Transverse colon (tissue), 4 donors: ENCODE results near the gene BMS1. TPM values are rescaled to one million over a fixed set of nuclear protein-coding genes. Genes with fewer than 3 reads are reported as not detected.
"Not testable (repeated sequence)": the region's sequence is repeated elsewhere in the genome, so short reads cannot be mapped to it uniquely, and the experiment has no call there.

ENCODE experiments used
- DNase-seq: peaks from one replicate; pipeline ENCODE4 v3.0.0-alpha.2; 2019
- H3K27ac ChIP-seq, 4 donors: fragments of 200-600 bp; sonication (generic); 2 replicates each; pipeline ENCODE4 v1.5.1; 2016 to 2018; ENCODE audit warnings: inconsistent platforms in 4 of 4
- H3K27me3 ChIP-seq: fragments of 200-600 bp; sonication (generic); 2 replicates; pipeline ENCODE4 v1.5.1; 2017; ENCODE audit warnings: inconsistent platforms
- H3K36me3 ChIP-seq, 4 donors: fragments of 200-600 bp; sonication (generic); 2 replicates each; pipeline ENCODE4 v1.5.1; 2017 to 2019; ENCODE audit warnings: inconsistent platforms in 4 of 4
- H3K4me1 ChIP-seq, 4 donors: fragments of 200-600 bp; sonication (generic); 2 replicates each; pipeline ENCODE4 v1.5.1; 2017 to 2020; ENCODE audit warnings: inconsistent platforms in 4 of 4
- H3K4me3 ChIP-seq, 4 donors: fragments of 200-600 bp; sonication (generic); 1 replicate in 1 of 4; 2 replicates in 3 of 4; pipeline versions ENCODE4 v1.5.1 to v1.6.1; 2017 to 2019; ENCODE audit warnings: inconsistent platforms in 4 of 4
- H3K9me3 ChIP-seq, 2 donors: fragments of 200-600 bp; sonication (generic); 2 replicates each; pipeline ENCODE4 v1.5.1; 2017 to 2019; ENCODE audit warnings: inconsistent platforms in 2 of 2
- EP300 ChIP-seq: sonication (generic); formaldehyde crosslinking; IDR thresholded peaks from one replicate; pipeline ENCODE4 v1.6.1; 2017; ENCODE audit warnings: antibody characterized with exemption, low read depth
- POLR2A ChIP-seq: fragments of 450-650 bp; IDR thresholded peaks from one replicate; pipeline ENCODE4 v1.6.1; 2016; ENCODE audit warnings: antibody characterized with exemption, mild to moderate bottlenecking, moderate library complexity
- POLR2AphosphoS5 ChIP-seq, 3 donors: sonication (generic); formaldehyde crosslinking; IDR thresholded peaks; one replicate each; pipeline ENCODE4 v1.6.1; 2016; ENCODE audit warnings: antibody characterized with exemption in 3 of 3
- WGBS, 2 donors: methylation state at CpG; one replicate each; pipeline ENCODE4 v1.1.5; 2018; ENCODE audit warnings: low coverage in 1 of 2; 5-methylcytosine and 5-hydroxymethylcytosine counted together
- in situ Hi-C, 4 donors: fragments of 200-750 bp; cut with MboI; loops; one replicate each; pipeline versions ENCODE4 v1.15.0 to v1.15.1; 2017; ENCODE audit warnings: low sequenced_read_pairs in 3 of 4, low pct_ligation_motif_present in 1 of 4, low pct_unique_long_range_greater_than_20kb in 1 of 4
- intact Hi-C: fragments of 100-400 bp; cut with DNase I; formaldehyde crosslinking; loops from one replicate; pipeline ENCODE4 v1.15.1; 2023; ENCODE audit warnings: low total_unique reads
- total RNA-seq, 4 donors: library from RNA; depleted of rRNA; stranded (reverse); fragments of >200 nt; gene quantifications; one replicate each; pipeline ENCODE4 v1.1.0, GENCODE V29; 2016
- TF ChIP-seq, protein P1 (sequence below), 5 experiments: fragments of 200-600 bp in 3 of 5; fragments of 450-650 bp in 2 of 5; sonication (generic) in 3 of 5; IDR thresholded peaks; 1 replicate in 2 of 5; 2 replicates in 3 of 5; pipeline ENCODE4 v1.5.1; 2016 to 2017; ENCODE audit warnings: antibody characterized with exemption in 5 of 5, inconsistent platforms in 3 of 5, mild to moderate bottlenecking in 2 of 5, moderate library complexity in 1 of 5

Gene BMS1
- total RNA-seq, 4 donors from 2014 or later: 6.8 to 12.2 (median 9.9) TPM

DNA sequence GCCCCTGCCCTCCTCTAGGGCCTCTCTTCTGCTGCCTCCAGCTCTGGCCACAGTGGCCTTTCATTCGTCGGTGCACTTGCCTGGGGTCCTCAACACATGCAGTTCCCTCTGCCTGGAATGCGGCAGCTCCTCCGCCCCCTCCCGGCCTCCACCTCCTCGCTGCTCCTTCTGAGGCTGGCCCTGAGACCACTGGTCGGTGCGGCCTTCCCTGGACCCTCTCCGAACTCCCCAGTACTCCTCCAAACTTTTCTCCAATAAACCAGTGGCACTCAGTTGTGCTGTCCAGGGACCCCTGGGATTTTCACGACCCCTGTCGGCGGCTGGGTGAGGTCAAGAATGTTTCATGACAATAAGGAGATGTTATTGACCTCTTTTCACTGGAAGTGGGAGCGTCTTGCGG lies 53.5 kb downstream of the BMS1 start:
- Histone ChIP-seq H3K27me3 (peaks cover 25% of the 10 kb centered on the region), H3K27ac (no peak overlapping the region), H3K4me3 (no peak overlapping the region), H3K9me3 (no peaks in the 10 kb centered on the region), H3K4me1 (peaks cover 7 to 9% (median 7%) of the 10 kb centered on the region in 4 donors), H3K36me3 (peaks cover 0 to 7% (median 3%) of the 10 kb centered on the region in 4 donors)
- WGBS, 2 donors: 71% methylated on average over 14 of the region's 14 CpGs; no CpG with 5 or more reads in 1 of the 2 donors
- no peak for TF ChIP-seq EP300
- TF ChIP-seq, protein P1, sequence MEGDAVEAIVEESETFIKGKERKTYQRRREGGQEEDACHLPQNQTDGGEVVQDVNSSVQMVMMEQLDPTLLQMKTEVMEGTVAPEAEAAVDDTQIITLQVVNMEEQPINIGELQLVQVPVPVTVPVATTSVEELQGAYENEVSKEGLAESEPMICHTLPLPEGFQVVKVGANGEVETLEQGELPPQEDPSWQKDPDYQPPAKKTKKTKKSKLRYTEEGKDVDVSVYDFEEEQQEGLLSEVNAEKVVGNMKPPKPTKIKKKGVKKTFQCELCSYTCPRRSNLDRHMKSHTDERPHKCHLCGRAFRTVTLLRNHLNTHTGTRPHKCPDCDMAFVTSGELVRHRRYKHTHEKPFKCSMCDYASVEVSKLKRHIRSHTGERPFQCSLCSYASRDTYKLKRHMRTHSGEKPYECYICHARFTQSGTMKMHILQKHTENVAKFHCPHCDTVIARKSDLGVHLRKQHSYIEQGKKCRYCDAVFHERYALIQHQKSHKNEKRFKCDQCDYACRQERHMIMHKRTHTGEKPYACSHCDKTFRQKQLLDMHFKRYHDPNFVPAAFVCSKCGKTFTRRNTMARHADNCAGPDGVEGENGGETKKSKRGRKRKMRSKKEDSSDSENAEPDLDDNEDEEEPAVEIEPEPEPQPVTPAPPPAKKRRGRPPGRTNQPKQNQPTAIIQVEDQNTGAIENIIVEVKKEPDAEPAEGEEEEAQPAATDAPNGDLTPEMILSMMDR (IDR thresholded peaks at IDR 0.05): no peak
- no peak for TF ChIP-seq POLR2A
- no peak for TF ChIP-seq POLR2AphosphoS5 (IDR thresholded peaks at IDR 0.05)
- in situ Hi-C loops: no loop called here
- DNase-seq: no peak
- intact Hi-C loops: no loop called here

DNA sequence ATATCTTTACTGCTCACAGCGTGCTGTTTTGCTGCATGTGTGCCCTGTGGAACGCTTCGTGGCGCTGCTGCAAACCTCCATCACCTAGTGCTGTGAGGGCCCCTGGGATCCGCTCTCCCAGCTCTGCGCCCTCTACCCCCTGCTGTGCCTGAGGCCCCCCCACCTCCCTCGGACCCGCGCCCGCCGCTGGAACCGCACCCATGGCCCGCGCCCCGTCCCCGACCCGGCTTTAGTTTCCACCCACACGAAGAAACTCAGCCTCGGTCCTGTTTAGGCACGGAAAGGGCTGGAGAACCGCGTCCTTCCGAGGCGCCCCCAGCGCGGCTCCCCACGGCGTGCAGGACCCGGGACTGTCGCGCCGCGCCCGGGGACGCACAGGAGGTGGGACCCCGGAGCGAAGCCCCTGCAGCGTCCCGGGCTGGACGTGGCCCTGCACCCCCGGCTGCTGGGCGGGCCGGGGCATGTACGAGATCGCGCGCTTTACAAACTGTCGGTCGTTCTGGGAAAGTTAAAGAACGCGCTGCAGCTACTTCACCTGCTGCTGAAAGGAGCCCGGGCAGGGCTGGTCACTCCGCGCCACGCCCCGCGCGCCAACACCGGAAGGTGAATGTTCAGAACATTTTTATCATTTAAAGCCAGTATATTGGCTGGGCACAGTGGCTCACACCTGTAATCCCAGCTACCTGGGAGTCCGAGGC lies 54.3 kb downstream of the BMS1 start:
- H3K27me3 ChIP-seq: peaks cover 25% of the 10 kb centered on the region
- DNase-seq: peak; percentile 11
- intact Hi-C loops (no loop called here), in situ Hi-C loops (no loop called here)
- TF ChIP-seq EP300 (no peak), POLR2A (no peak), POLR2AphosphoS5 (IDR thresholded peaks at IDR 0.05) (no peak)
- TF ChIP-seq, protein P1 (IDR thresholded peaks at IDR 0.05): no peak
- peak overlapping the region in 3 of 4 donors; percentile 26 to 39 (median 28) for H3K4me3 ChIP-seq
- H3K36me3 ChIP-seq: no peaks in the 10 kb centered on the region
- H3K9me3 ChIP-seq: no peaks in the 10 kb centered on the region
- WGBS, 2 donors: 16% methylated on average over 59 of the region's 60 CpGs; no CpG with 5 or more reads in 1 of the 2 donors
- no peak overlapping the region for H3K27ac ChIP-seq
- H3K4me1 ChIP-seq: peaks cover 7 to 9% (median 7%) of the 10 kb centered on the region in 4 donors

DNA sequence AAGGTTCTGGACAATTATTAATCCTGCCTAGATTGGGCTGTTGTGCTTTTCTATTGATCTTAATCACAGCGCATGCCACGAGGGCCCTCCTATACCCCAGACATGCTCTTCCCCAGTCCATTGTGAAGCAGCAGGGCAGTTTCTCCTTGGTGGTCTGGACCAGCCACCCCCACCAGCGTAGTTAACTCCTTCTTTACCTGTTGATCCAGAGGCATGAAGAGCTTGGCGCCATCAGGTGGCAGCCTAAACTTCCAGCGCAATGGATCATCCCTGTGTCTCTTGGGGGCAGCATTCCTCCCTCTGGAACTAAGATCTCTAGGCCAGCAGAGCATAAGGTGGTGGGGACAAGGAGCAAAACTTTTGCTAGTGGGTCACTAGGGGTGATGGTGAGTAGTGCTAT lies 62.2 kb downstream of the BMS1 start:
- in situ Hi-C loops, intact Hi-C loops: not testable (repeated sequence)
- WGBS, 2 donors: 23 to 43% methylated on average over 2 to 5 of the region's 5 CpGs

DNA sequence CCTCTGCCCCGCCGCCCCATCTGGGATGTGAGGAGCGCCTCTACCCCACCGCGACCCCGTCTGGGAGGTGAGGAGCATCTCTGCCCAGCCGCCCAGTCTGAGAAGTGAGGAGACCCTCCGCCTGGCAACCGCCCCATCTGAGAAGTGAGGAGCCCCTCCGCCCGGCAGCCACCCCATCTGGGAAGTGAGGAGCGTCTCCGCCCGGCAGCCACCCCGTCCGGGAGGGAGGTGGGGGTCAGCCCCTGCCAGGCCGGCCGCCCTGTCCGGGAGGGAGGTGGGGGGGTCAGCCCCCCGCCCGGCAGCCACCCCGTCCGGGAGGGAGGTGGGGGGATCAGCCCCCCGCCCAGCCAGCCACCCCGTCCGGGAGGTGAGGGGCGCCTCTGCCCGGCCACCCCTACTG lies 64.7 kb downstream of the BMS1 start:
- DNase-seq, H3K9me3 ChIP-seq, H3K36me3 ChIP-seq, intact Hi-C loops, in situ Hi-C loops, H3K4me3 ChIP-seq, H3K27me3 ChIP-seq, H3K4me1 ChIP-seq, H3K27ac ChIP-seq: not testable (repeated sequence)
- WGBS, 2 donors: 85% methylated on average over 11 of the region's 28 CpGs; no CpG with 5 or more reads in 1 of the 2 donors

More for the DNA sequence above, 62.2 kb downstream of the BMS1 start:
- DNase-seq, H3K9me3 ChIP-seq, H3K27ac ChIP-seq, H3K4me1 ChIP-seq, H3K27me3 ChIP-seq, H3K4me3 ChIP-seq, H3K36me3 ChIP-seq: not testable (repeated sequence)

DNA sequence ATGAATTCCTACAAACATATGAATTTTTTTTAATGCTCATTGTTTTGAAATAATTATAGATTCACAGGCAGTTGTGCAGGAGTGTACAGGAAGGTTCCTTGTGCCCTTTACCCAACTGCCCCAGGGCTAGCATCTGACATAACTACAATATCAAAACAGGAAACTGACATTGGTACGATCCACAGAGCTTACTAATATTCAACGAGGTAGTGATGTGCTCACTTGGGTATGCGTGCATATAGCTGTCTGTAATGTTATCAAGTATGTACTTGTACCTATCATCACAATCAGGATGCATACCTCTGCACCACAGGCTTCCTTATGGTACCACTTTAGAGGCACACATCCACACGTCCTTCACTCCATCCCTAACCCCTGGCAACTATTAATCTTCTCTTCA lies 68.3 kb downstream of the BMS1 start:
- in situ Hi-C loops (loop anchor here in 2 of 4 donors (25.0 kb wide), 2 partner anchors 236 to 261 kb away; partner anchors contain the start of gene RET (in 1 of the 2)), intact Hi-C loops (no loop called here)
- DNase-seq: no peak
- no peak overlapping the region for H3K27ac ChIP-seq
- H3K4me3 ChIP-seq: no peak overlapping the region
- TF ChIP-seq EP300 (no peak), POLR2A (no peak), POLR2AphosphoS5 (IDR thresholded peaks at IDR 0.05) (no peak)
- TF ChIP-seq, protein P1 (IDR thresholded peaks at IDR 0.05): no peak
- no peaks in the 10 kb centered on the region for H3K4me1 ChIP-seq
- WGBS, 2 donors: 58 to 63% methylated on average over 4 of the region's 4 CpGs
- no peaks in the 10 kb centered on the region for H3K36me3 ChIP-seq
- no peaks in the 10 kb centered on the region for H3K9me3 ChIP-seq
- peaks cover 7% of the 10 kb centered on the region for H3K27me3 ChIP-seq
